Common myeloid progenitor, CD34-positive (primary cell): Measurements from ENCODE around the gene MGAT5.

Source experiments
- CTCF ChIA-PET: fragments of 350-600 bp; sonication (Branson Sonifier 250); formaldehyde crosslinking; loops from one replicate; lab custom pipeline; 2021; ENCODE audit warnings: antibody characterized with exemption; lab: Charles Lee
- POLR2A ChIA-PET: fragments of 350-600 bp; sonication (Branson Sonifier 250); formaldehyde crosslinking; loops from one replicate; lab custom pipeline; 2021; ENCODE audit warnings: antibody characterized with exemption; lab: Charles Lee
- DNase-seq, 3 donors: peaks; one replicate each; pipeline versions ENCODE4 v3.0.0 to v3.0.0-alpha.2; 2013
- H3K27ac ChIP-seq, 2 experiments: 1 replicate in 1 of 2; 2 replicates in 1 of 2; pipeline ENCODE4 v1.7.0; 2013; ENCODE audit warnings: inconsistent platforms in 2 of 2, low read length in 2 of 2, mild to moderate bottlenecking in 2 of 2, low read depth in 1 of 2, moderate library complexity in 1 of 2; ENCODE audit not compliant: severe bottlenecking in 2 of 2, insufficient read depth in 1 of 2, poor library complexity in 1 of 2
- H3K27me3 ChIP-seq, 5 experiments: replicated peaks in 2 of 5; 1 replicate in 3 of 5; 2 replicates in 2 of 5; pipeline versions ENCODE4 v1.6.1 to v1.7.0; 2013; ENCODE audit warnings: low read length in 4 of 5, mild to moderate bottlenecking in 2 of 5, moderate library complexity in 2 of 5, inconsistent platforms in 1 of 5; ENCODE audit not compliant: insufficient read depth in 5 of 5, control insufficient read depth in 4 of 5
- H3K36me3 ChIP-seq, 4 experiments: 1 replicate in 2 of 4; 2 replicates in 2 of 4; pipeline versions ENCODE4 v1.6.1 to v1.7.0; 2013; ENCODE audit warnings: low read length in 3 of 4, control low read depth in 1 of 4, mild to moderate bottlenecking in 1 of 4; ENCODE audit not compliant: control insufficient read depth in 4 of 4, insufficient read depth in 4 of 4
- H3K4me1 ChIP-seq, 4 experiments: 1 replicate in 3 of 4; 2 replicates in 1 of 4; pipeline versions ENCODE4 v1.6.1 to v1.7.1; 2013; ENCODE audit warnings: low read length in 3 of 4, mild to moderate bottlenecking in 3 of 4, control low read depth in 1 of 4, inconsistent platforms in 1 of 4, moderate library complexity in 1 of 4; ENCODE audit not compliant: control insufficient read depth in 4 of 4, insufficient read depth in 4 of 4; ENCODE audit errors: control extremely low read depth in 1 of 4
- H3K4me3 ChIP-seq, 7 experiments: 1 replicate in 4 of 7; 2 replicates in 3 of 7; pipeline versions ENCODE4 v1.5.1 to v1.7.0; 2013; ENCODE audit warnings: mild to moderate bottlenecking in 7 of 7, low read length in 6 of 7, moderate library complexity in 6 of 7, inconsistent platforms in 2 of 7, low read depth in 2 of 7, control low read depth in 1 of 7; ENCODE audit not compliant: insufficient read depth in 4 of 7, control insufficient read depth in 1 of 7; ENCODE audit errors: extremely low read depth in 1 of 7
- H3K9me3 ChIP-seq, 5 experiments: 1 replicate in 4 of 5; 2 replicates in 1 of 5; pipeline versions ENCODE4 v1.6.1 to v1.7.1; 2013; ENCODE audit warnings: low read length in 4 of 5, mild to moderate bottlenecking in 2 of 5, inconsistent platforms in 1 of 5, low read depth in 1 of 5, moderate library complexity in 1 of 5; ENCODE audit not compliant: control insufficient read depth in 4 of 5, insufficient read depth in 2 of 5; ENCODE audit errors: control extremely low read depth in 1 of 5
- WGBS: methylation state at CpG from one replicate; pipeline ENCODE4 v1.1.5; 2013; ENCODE audit not compliant: insufficient coverage; 5-methylcytosine and 5-hydroxymethylcytosine counted together

The MGAT5 gene

GRCh38 chr2:134372141-134372540 lies 118.3 kb downstream of the MGAT5 start:
- ChIA-PET CTCF (interaction anchor here (1.5 kb wide), 1 partner anchor 8 kb away, joined by 5 read pairs; no protein-coding TSS in a partner anchor), POLR2A (no interaction called here)
- Histone ChIP-seq H3K27me3 (no peaks in the 10 kb centered on the region), H3K4me1 (peaks cover 0 to 2% (median 0%) of the 10 kb centered on the region in 4 experiments), H3K4me3 (no peak overlapping the region), H3K27ac (no peak overlapping the region), H3K9me3 (no peaks in the 10 kb centered on the region), H3K36me3 (peaks cover 0 to 18% (median 9%) of the 10 kb centered on the region in 4 experiments)
- 100% methylated on average over 4 of the region's 5 CpGs for WGBS
- DNase-seq, result no peak

GRCh38 chr2:134372611-134373131 lies 118.8 kb downstream of the MGAT5 start:
- ChIA-PET POLR2A (no interaction called here), CTCF (interaction anchor here (1.4 to 1.5 kb wide), 2 partner anchors 8 to 20 kb away, joined by 3 to 5 read pairs; no protein-coding TSS in a partner anchor)
- Histone ChIP-seq H3K4me1 (peaks cover 0 to 2% (median 0%) of the 10 kb centered on the region in 4 experiments), H3K36me3 (peaks cover 0 to 18% (median 9%) of the 10 kb centered on the region in 4 experiments), H3K4me3 (no peak overlapping the region), H3K27me3 (no peaks in the 10 kb centered on the region), H3K9me3 (no peaks in the 10 kb centered on the region), H3K27ac (no peak overlapping the region)
- WGBS, result 97% methylated on average over 7 of the region's 7 CpGs
- no peak for DNase-seq

- H3K4me1 ChIP-seq, result no peaks in the 10 kb centered on the region
- H3K36me3 ChIP-seq, result peaks cover 0 to 15% (median 9%) of the 10 kb centered on the region in 4 experiments
- no peaks in the 10 kb centered on the region for H3K9me3 ChIP-seq
- no peak overlapping the region for H3K4me3 ChIP-seq
- H3K27ac ChIP-seq, result no peak overlapping the region
- POLR2A ChIA-PET, result no interaction called here
- CTCF ChIA-PET, result no interaction called here
- 94% methylated on average over 3 of the region's 3 CpGs for WGBS
- H3K27me3 ChIP-seq, result no peaks in the 10 kb centered on the region
- no peak for DNase-seq
Measured at GRCh38 chr2:134375935-134376334, 122.1 kb downstream of the MGAT5 start.

GRCh38 chr2:134377730-134378129 lies 123.9 kb downstream of the MGAT5 start:
- POLR2A ChIA-PET, result no interaction called here
- Histone ChIP-seq H3K27me3 (no peaks in the 10 kb centered on the region), H3K36me3 (peaks cover 0 to 15% (median 8%) of the 10 kb centered on the region in 4 experiments), H3K4me1 (no peaks in the 10 kb centered on the region), H3K9me3 (no peaks in the 10 kb centered on the region), H3K27ac (no peak overlapping the region), H3K4me3 (no peak overlapping the region)
- WGBS, result 96% methylated on average over 7 of the region's 7 CpGs
- CTCF ChIA-PET, result no interaction called here
- DNase-seq, result no peak

- ChIA-PET CTCF (interaction anchor here (0.9 kb wide), 1 partner anchor 10 kb away, joined by 3 read pairs; no protein-coding TSS in a partner anchor), POLR2A (no interaction called here)
- Histone ChIP-seq H3K27ac (no peak overlapping the region), H3K27me3 (no peaks in the 10 kb centered on the region), H3K36me3 (peaks cover 2 to 12% (median 7%) of the 10 kb centered on the region in 4 experiments), H3K4me1 (no peaks in the 10 kb centered on the region), H3K9me3 (no peaks in the 10 kb centered on the region), H3K4me3 (no peak overlapping the region)
- WGBS, result 94% methylated on average over 6 of the region's 6 CpGs
- DNase-seq, result no peak
Measured at GRCh38 chr2:134379293-134379692, 125.4 kb downstream of the MGAT5 start.

GRCh38 chr2:134379722-134380121 lies 125.8 kb downstream of the MGAT5 start:
- Histone ChIP-seq H3K36me3 (peaks cover 2 to 12% (median 7%) of the 10 kb centered on the region in 4 experiments), H3K4me1 (no peaks in the 10 kb centered on the region), H3K27ac (no peak overlapping the region), H3K9me3 (no peaks in the 10 kb centered on the region), H3K27me3 (no peaks in the 10 kb centered on the region), H3K4me3 (no peak overlapping the region)
- DNase-seq, result no peak
- POLR2A ChIA-PET, result no interaction called here
- WGBS, result 100% methylated on average over 2 of the region's 3 CpGs
- CTCF ChIA-PET, result interaction anchor here (0.6 to 0.9 kb wide), 2 partner anchors 10 to 342 kb away, joined by 3 to 4 read pairs; no protein-coding TSS in a partner anchor

- Histone ChIP-seq H3K27me3 (no peaks in the 10 kb centered on the region), H3K4me3 (no peak overlapping the region), H3K27ac (no peak overlapping the region), H3K36me3 (peaks cover 2 to 10% (median 6%) of the 10 kb centered on the region in 4 experiments), H3K4me1 (no peaks in the 10 kb centered on the region), H3K9me3 (no peaks in the 10 kb centered on the region)
- POLR2A ChIA-PET, result no interaction called here
- CTCF ChIA-PET, result no interaction called here
- 100% methylated on average over 1 of the region's 1 CpG for WGBS
- DNase-seq, result no peak
Measured at GRCh38 chr2:134381141-134381540, 127.3 kb downstream of the MGAT5 start.
